ENCODE data around the gene PGK1. TPM values are rescaled to one million over a fixed set of nuclear protein-coding genes. Genes with fewer than 3 reads are reported as not detected.

Gene PGK1
- total RNA-seq, 1 experiment from 2014 or later = 607 TPM

DNA sequence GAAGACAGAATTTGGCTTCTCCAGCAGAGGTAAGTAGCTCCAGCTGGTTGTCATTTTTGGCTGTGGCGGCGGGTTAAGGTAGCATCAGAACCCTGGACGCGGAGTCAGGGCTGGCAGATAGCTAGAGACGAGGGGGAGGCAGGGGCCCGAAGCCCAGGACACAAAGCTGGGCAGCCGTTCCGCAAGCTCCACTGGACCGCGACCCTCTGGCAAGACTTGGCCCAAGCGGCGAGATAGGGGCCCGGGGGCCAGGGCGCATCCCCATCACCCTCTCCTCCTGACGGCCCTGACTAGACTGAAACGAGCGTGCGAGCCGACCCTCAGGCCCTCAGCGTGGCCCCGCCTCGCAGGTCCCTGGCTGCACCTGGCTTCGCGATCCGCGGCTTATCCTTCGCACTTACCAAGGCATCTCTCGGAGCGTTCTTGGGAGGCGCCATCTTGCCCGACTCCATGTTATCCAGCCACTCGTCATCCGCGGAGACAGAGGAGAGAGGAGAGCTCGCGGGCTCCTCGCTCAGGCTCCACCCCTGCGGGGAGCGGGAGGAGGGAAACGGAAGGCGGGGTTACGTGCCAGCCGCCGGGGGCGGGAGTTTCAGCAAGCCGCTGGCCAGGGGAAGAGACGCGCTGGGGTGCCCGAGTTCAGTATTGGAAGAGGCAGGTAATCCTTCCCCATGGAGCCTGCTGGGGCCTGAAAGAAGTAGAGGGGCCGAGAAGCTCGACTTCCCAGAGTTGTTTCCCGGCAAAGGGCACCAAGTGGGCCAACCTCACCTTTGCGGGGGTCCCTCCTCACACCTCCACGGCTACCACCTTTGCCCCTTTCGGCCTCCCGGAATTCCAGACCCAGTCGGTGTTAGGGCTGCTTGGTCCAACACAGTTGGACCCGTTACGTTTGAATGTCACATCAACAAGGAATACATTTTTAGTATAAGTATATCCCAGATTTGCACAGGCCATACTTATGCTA is 35.4 kb downstream of the PGK1 start, which contains the start of gene TAF9B:
Gene TAF9B, minus strand, starts transcription at position 491 of the 964 bp plus-strand sequence. Its CDS starts 39 bp downstream, at position 452.
- H3K4me1 Mint-ChIP-seq = 0 out of 2 replicates have a peak, but pooled peaks cover 4% of the 10 kb centered on the region
- ChIA-PET POLR2A (no interaction called here), CTCF (no interaction called here)
- peaks cover 5% of the 10 kb centered on the region; the same call in 1 of the 2 replicates for H3K36me3 Mint-ChIP-seq
- DNase-seq (ENCODE audit: low spot score) (peak; percentile 84), ATAC-seq (peak; percentile 99)
- H3K27ac Mint-ChIP-seq = no peak within 1 kb of the TSS; the same call in 1 of the 2 replicates
- no peaks in the 10 kb centered on the region for H3K27me3 Mint-ChIP-seq (ENCODE audit: low read depth)
- H3K9me3 Mint-ChIP-seq = peaks cover 8% of the 10 kb centered on the region
- peak within 1 kb of the TSS; percentile 84 for H3K4me3 Mint-ChIP-seq
- no peak for TF ChIP-seq OVOL2 (CRISPR knock-in tag; IDR thresholded peaks at IDR 0.05; ENCODE audit: borderline replicate concordance)
- TF ChIP-seq, protein P1, sequence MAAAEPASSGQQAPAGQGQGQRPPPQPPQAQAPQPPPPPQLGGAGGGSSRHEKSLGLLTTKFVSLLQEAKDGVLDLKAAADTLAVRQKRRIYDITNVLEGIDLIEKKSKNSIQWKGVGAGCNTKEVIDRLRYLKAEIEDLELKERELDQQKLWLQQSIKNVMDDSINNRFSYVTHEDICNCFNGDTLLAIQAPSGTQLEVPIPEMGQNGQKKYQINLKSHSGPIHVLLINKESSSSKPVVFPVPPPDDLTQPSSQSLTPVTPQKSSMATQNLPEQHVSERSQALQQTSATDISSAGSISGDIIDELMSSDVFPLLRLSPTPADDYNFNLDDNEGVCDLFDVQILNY (CRISPR knock-in tag; IDR thresholded peaks at IDR 0.05) = peak; percentile 79; the same call in 1 of the 2 replicates
- TF ChIP-seq, protein P2, sequence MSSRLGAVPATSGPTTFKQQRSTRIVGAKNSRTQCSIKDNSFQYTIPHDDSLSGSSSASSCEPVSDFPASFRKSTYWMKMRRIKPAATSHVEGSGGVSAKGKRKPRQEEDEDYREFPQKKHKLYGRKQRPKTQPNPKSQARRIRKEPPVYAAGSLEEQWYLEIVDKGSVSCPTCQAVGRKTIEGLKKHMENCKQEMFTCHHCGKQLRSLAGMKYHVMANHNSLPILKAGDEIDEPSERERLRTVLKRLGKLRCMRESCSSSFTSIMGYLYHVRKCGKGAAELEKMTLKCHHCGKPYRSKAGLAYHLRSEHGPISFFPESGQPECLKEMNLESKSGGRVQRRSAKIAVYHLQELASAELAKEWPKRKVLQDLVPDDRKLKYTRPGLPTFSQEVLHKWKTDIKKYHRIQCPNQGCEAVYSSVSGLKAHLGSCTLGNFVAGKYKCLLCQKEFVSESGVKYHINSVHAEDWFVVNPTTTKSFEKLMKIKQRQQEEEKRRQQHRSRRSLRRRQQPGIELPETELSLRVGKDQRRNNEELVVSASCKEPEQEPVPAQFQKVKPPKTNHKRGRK (CRISPR knock-in tag; IDR thresholded peaks at IDR 0.05; ENCODE audit: borderline replicate concordance) = no peak
- no peak for TF ChIP-seq ZNF423 (CRISPR knock-in tag; IDR thresholded peaks at IDR 0.05)
- TF ChIP-seq SP1 (CRISPR knock-in tag; conservative IDR thresholded peaks at IDR 0.05) = no peak; the same call in 1 of the 2 replicates
- TF ChIP-seq, protein P3, sequence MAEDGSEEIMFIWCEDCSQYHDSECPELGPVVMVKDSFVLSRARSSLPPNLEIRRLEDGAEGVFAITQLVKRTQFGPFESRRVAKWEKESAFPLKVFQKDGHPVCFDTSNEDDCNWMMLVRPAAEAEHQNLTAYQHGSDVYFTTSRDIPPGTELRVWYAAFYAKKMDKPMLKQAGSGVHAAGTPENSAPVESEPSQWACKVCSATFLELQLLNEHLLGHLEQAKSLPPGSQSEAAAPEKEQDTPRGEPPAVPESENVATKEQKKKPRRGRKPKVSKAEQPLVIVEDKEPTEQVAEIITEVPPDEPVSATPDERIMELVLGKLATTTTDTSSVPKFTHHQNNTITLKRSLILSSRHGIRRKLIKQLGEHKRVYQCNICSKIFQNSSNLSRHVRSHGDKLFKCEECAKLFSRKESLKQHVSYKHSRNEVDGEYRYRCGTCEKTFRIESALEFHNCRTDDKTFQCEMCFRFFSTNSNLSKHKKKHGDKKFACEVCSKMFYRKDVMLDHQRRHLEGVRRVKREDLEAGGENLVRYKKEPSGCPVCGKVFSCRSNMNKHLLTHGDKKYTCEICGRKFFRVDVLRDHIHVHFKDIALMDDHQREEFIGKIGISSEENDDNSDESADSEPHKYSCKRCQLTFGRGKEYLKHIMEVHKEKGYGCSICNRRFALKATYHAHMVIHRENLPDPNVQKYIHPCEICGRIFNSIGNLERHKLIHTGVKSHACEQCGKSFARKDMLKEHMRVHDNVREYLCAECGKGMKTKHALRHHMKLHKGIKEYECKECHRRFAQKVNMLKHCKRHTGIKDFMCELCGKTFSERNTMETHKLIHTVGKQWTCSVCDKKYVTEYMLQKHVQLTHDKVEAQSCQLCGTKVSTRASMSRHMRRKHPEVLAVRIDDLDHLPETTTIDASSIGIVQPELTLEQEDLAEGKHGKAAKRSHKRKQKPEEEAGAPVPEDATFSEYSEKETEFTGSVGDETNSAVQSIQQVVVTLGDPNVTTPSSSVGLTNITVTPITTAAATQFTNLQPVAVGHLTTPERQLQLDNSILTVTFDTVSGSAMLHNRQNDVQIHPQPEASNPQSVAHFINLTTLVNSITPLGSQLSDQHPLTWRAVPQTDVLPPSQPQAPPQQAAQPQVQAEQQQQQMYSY (CRISPR knock-in tag; IDR thresholded peaks at IDR 0.05) = no peak
- TF ChIP-seq TP53 (CRISPR knock-in tag; IDR thresholded peaks at IDR 0.05) = no peak
- TF ChIP-seq, protein P4, sequence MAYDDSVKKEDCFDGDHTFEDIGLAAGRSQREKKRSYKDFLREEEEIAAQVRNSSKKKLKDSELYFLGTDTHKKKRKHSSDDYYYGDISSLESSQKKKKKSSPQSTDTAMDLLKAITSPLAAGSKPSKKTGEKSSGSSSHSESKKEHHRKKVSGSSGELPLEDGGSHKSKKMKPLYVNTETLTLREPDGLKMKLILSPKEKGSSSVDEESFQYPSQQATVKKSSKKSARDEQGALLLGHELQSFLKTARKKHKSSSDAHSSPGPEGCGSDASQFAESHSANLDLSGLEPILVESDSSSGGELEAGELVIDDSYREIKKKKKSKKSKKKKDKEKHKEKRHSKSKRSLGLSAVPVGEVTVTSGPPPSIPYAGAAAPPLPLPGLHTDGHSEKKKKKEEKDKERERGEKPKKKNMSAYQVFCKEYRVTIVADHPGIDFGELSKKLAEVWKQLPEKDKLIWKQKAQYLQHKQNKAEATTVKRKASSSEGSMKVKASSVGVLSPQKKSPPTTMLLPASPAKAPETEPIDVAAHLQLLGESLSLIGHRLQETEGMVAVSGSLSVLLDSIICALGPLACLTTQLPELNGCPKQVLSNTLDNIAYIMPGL (CRISPR knock-in tag; IDR thresholded peaks at IDR 0.05) = no peak
- TF ChIP-seq RORB (CRISPR knock-in tag; IDR thresholded peaks at IDR 0.05) = no peak
- no peak for TF ChIP-seq EMX1 (CRISPR knock-in tag; IDR thresholded peaks at IDR 0.05)
- no peak for TF ChIP-seq TEAD1 (CRISPR knock-in tag; IDR thresholded peaks at IDR 0.05)
- TF ChIP-seq FOXK1 (CRISPR knock-in tag; IDR thresholded peaks at IDR 0.05) = peak; percentile 44; the same call in 1 of the 2 replicates
- TF ChIP-seq, protein P5, sequence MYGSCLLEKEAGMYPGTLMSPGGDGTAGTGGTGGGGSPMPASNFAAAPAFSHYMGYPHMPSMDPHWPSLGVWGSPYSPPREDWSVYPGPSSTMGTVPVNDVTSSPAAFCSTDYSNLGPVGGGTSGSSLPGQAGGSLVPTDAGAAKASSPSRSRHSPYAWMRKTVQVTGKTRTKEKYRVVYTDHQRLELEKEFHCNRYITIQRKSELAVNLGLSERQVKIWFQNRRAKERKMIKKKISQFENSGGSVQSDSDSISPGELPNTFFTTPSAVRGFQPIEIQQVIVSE (CRISPR knock-in tag; IDR thresholded peaks at IDR 0.05; ENCODE audit: borderline replicate concordance) = no peak
- TF ChIP-seq ZNF219 (CRISPR knock-in tag; IDR thresholded peaks at IDR 0.05; ENCODE audit: borderline replicate concordance) = no peak
- no peak for TF ChIP-seq SMAD4 (CRISPR knock-in tag; IDR thresholded peaks at IDR 0.05)
- no peak for TF ChIP-seq MXD4 (CRISPR knock-in tag; IDR thresholded peaks at IDR 0.05; ENCODE audit: borderline replicate concordance)
- no peak for TF ChIP-seq GTF2I (CRISPR knock-in tag; conservative IDR thresholded peaks at IDR 0.05)
- TF ChIP-seq ZBTB21 (CRISPR knock-in tag; IDR thresholded peaks at IDR 0.05; ENCODE audit: borderline replicate concordance) = no peak
- TF ChIP-seq, protein P6, sequence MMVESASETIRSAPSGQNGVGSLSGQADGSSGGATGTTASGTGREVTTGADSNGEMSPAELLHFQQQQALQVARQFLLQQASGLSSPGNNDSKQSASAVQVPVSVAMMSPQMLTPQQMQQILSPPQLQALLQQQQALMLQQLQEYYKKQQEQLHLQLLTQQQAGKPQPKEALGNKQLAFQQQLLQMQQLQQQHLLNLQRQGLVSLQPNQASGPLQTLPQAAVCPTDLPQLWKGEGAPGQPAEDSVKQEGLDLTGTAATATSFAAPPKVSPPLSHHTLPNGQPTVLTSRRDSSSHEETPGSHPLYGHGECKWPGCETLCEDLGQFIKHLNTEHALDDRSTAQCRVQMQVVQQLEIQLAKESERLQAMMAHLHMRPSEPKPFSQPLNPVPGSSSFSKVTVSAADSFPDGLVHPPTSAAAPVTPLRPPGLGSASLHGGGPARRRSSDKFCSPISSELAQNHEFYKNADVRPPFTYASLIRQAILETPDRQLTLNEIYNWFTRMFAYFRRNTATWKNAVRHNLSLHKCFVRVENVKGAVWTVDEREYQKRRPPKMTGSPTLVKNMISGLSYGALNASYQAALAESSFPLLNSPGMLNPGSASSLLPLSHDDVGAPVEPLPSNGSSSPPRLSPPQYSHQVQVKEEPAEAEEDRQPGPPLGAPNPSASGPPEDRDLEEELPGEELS (CRISPR knock-in tag; IDR thresholded peaks at IDR 0.05) = no peak
- no peak for TF ChIP-seq CREM (CRISPR knock-in tag; IDR thresholded peaks at IDR 0.05)
- TF ChIP-seq, protein P7, sequence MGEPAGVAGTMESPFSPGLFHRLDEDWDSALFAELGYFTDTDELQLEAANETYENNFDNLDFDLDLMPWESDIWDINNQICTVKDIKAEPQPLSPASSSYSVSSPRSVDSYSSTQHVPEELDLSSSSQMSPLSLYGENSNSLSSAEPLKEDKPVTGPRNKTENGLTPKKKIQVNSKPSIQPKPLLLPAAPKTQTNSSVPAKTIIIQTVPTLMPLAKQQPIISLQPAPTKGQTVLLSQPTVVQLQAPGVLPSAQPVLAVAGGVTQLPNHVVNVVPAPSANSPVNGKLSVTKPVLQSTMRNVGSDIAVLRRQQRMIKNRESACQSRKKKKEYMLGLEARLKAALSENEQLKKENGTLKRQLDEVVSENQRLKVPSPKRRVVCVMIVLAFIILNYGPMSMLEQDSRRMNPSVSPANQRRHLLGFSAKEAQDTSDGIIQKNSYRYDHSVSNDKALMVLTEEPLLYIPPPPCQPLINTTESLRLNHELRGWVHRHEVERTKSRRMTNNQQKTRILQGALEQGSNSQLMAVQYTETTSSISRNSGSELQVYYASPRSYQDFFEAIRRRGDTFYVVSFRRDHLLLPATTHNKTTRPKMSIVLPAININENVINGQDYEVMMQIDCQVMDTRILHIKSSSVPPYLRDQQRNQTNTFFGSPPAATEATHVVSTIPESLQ (CRISPR knock-in tag; IDR thresholded peaks at IDR 0.05) = no peak
- TF ChIP-seq TCF7 (CRISPR knock-in tag; IDR thresholded peaks at IDR 0.05; ENCODE audit: low read depth) = no peak
- TF ChIP-seq, protein P8, sequence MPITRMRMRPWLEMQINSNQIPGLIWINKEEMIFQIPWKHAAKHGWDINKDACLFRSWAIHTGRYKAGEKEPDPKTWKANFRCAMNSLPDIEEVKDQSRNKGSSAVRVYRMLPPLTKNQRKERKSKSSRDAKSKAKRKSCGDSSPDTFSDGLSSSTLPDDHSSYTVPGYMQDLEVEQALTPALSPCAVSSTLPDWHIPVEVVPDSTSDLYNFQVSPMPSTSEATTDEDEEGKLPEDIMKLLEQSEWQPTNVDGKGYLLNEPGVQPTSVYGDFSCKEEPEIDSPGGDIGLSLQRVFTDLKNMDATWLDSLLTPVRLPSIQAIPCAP (CRISPR knock-in tag; IDR thresholded peaks at IDR 0.05) = no peak
- no peak for TF ChIP-seq PRRX2 (CRISPR knock-in tag; IDR thresholded peaks at IDR 0.05)

All from WTC11 (cell line).